IMR-90 (cell line): ENCODE results near the gene MLLT10.

Experiments
- BHLHE40 ChIP-seq: fragments of 150-350 bp; IDR thresholded peaks from 2 replicates; pipeline ENCODE4 v1.6.1; 2016; ENCODE audit warnings: mild to moderate bottlenecking, low read depth, low read length
- CEBPB ChIP-seq: IDR thresholded peaks from 2 replicates; pipeline ENCODE4 v1.6.1; 2012; ENCODE audit warnings: low read depth, low read length, improper control_type of control experiment
- CTCF ChIP-seq: conservative IDR thresholded peaks from 2 replicates; pipeline ENCODE4 v1.5.1; 2012; ENCODE audit warnings: mild to moderate bottlenecking, low read depth, low read length, improper control_type of control experiment
- FOS ChIP-seq: fragments of 150-350 bp; IDR thresholded peaks from 2 replicates; pipeline ENCODE4 v1.6.1; 2016; ENCODE audit warnings: low read depth, low read length
- MXI1 ChIP-seq: IDR thresholded peaks from 2 replicates; pipeline ENCODE4 v1.6.1; 2012; ENCODE audit warnings: low read depth, mild to moderate bottlenecking, low read length, moderate library complexity, borderline replicate concordance
- POLR2A ChIP-seq: IDR thresholded peaks from 2 replicates; pipeline ENCODE4 v1.6.1; 2012; ENCODE audit warnings: mild to moderate bottlenecking, low read depth, low read length
- RAD21 ChIP-seq: IDR thresholded peaks from 2 replicates; pipeline ENCODE4 v1.6.1; 2012; ENCODE audit warnings: low read length, improper control_type of control experiment

DNA sequence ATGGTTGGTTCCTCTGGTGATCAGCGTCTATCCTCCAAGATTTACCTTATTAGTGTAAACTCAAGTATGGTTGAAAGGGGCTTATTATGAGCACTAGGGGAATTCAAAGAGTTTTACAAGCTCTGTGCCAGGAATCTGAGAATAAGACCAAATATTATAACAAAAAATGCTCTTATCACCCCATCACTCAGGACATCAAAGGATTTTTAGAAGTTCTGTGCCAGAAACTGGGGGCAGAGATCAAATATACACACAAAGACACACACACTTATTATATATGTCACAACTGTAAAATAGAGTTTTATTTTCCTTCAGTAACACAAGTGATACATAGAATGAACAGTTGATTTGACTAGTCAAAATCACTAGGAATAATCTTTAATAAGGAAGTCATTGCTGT, 89.3 kb downstream of the MLLT10 start:
- TF ChIP-seq CTCF (no peak), RAD21 (no peak), POLR2A (no peak), FOS (no peak), MXI1 (no peak), BHLHE40 (no peak), CEBPB (no peak)
